HepG2 (cell line): ENCODE data around the gene PLIN5. TPM values are rescaled to one million over a fixed set of nuclear protein-coding genes. Genes with fewer than 3 reads are reported as not detected.
A peak's percentile ranks its signal among the peaks of the same experiment; 100 is the strongest.

Experiments used
- AHR ChIP-seq: IDR thresholded peaks from 2 replicates; pipeline ENCODE4 v1.6.1; 2018; ENCODE audit warnings: missing genetic modification reagents, missing compliant biosample characterization
- CREB1 ChIP-seq, 2 experiments: fragments of 450-650 bp in 1 of 2; IDR thresholded peaks; 2 replicates each; pipeline ENCODE4 v1.6.1; 2016 to 2017; ENCODE audit warnings: control low read depth in 1 of 2, mild to moderate bottlenecking in 1 of 2, missing compliant biosample characterization in 1 of 2, missing genetic modification characterization in 1 of 2
- KDM4B ChIP-seq: sonication (generic); formaldehyde crosslinking; IDR thresholded peaks from 2 replicates; pipeline ENCODE4 v1.4.0; 2020; ENCODE audit warnings: missing genetic modification reagents
- KMT2B ChIP-seq: IDR thresholded peaks from 2 replicates; pipeline ENCODE4 v1.6.1; 2016; ENCODE audit warnings: missing genetic modification reagents, missing compliant biosample characterization
- LBX2 ChIP-seq: sonication (generic); formaldehyde crosslinking; IDR thresholded peaks from 2 replicates; pipeline ENCODE4 v1.5.0; 2020; ENCODE audit warnings: missing genetic modification reagents, mild to moderate bottlenecking, borderline replicate concordance
- MAFF ChIP-seq: IDR thresholded peaks from 2 replicates; pipeline ENCODE4 v1.6.1; 2011; ENCODE audit warnings: low read depth, low read length, improper control_type of control experiment
- MEIS2 ChIP-seq: sonication (generic); formaldehyde crosslinking; IDR thresholded peaks from 2 replicates; pipeline ENCODE4 v1.9.0; 2021; ENCODE audit warnings: mild to moderate bottlenecking, missing genetic modification reagents
- MLXIP ChIP-seq: sonication (generic); formaldehyde crosslinking; IDR thresholded peaks from 2 replicates; pipeline ENCODE4 v1.9.0; 2021; ENCODE audit warnings: missing genetic modification reagents, borderline replicate concordance
- MXD3 ChIP-seq: IDR thresholded peaks from 2 replicates; pipeline ENCODE4 v1.6.1; 2016; ENCODE audit warnings: mild to moderate bottlenecking, missing biosample characterization, missing genetic modification reagents
- NFIB ChIP-seq: sonication (generic); formaldehyde crosslinking; IDR thresholded peaks from 2 replicates; pipeline ENCODE4 v1.9.0; 2021; ENCODE audit warnings: missing genetic modification reagents, mild to moderate bottlenecking, borderline replicate concordance
- NFYC ChIP-seq: IDR thresholded peaks from 2 replicates; pipeline ENCODE4 v1.6.1; 2016; ENCODE audit warnings: missing genetic modification reagents, missing compliant biosample characterization
- NR2C2 ChIP-seq: sonication (generic); formaldehyde crosslinking; IDR thresholded peaks from 2 replicates; pipeline ENCODE4 v1.4.0; 2020; ENCODE audit warnings: missing genetic modification reagents, mild to moderate bottlenecking, moderate library complexity, borderline replicate concordance
- NR3C1 ChIP-seq: sonication (generic); formaldehyde crosslinking; IDR thresholded peaks from 2 replicates; pipeline ENCODE4 v1.4.0; 2020; ENCODE audit warnings: missing genetic modification reagents
- RBM39 ChIP-seq: fragments of 200-400 bp; formaldehyde crosslinking; IDR thresholded peaks from one replicate; pipeline ENCODE4 v1.6.1; 2018; ENCODE audit warnings: antibody characterized with exemption, mild to moderate bottlenecking, low read depth, low read length; ENCODE audit not compliant: poor library complexity, severe bottlenecking
- SRY ChIP-seq: sonication (generic); formaldehyde crosslinking; IDR thresholded peaks from 2 replicates; pipeline ENCODE4 v1.8.0; 2022; ENCODE audit warnings: mild to moderate bottlenecking, missing genetic modification reagents
- STAT6 ChIP-seq: sonication (generic); formaldehyde crosslinking; IDR thresholded peaks from 2 replicates; pipeline ENCODE4 v1.4.0; 2020; ENCODE audit warnings: missing genetic modification reagents, mild to moderate bottlenecking, borderline replicate concordance
- TGIF2 ChIP-seq: IDR thresholded peaks from 2 replicates; pipeline ENCODE4 v1.6.1; 2016; ENCODE audit warnings: control low read depth, missing compliant biosample characterization
- TP53 ChIP-seq: sonication (generic); formaldehyde crosslinking; conservative IDR thresholded peaks from 2 replicates; pipeline ENCODE4 v1.4.0; 2020; ENCODE audit warnings: missing genetic modification reagents
- TRIM24 ChIP-seq: sonication (generic); formaldehyde crosslinking; IDR thresholded peaks from 2 replicates; pipeline ENCODE4 v1.8.0; 2022; ENCODE audit warnings: mild to moderate bottlenecking, missing genetic modification reagents
- U2AF2 ChIP-seq: fragments of 200-400 bp; formaldehyde crosslinking; IDR thresholded peaks from 2 replicates; pipeline ENCODE4 v1.6.1; 2017; ENCODE audit warnings: low read depth, mild to moderate bottlenecking, low read length
- ZNF367 ChIP-seq: sonication (generic); formaldehyde crosslinking; IDR thresholded peaks from 2 replicates; pipeline ENCODE4 v1.4.0; 2020; ENCODE audit warnings: missing genetic modification reagents, borderline replicate concordance
- ZNF446 ChIP-seq: sonication (generic); formaldehyde crosslinking; IDR thresholded peaks from 2 replicates; pipeline ENCODE4 v1.5.0; 2020; ENCODE audit warnings: mild to moderate bottlenecking, missing genetic modification reagents
- ZNF543 ChIP-seq: sonication (generic); formaldehyde crosslinking; IDR thresholded peaks from 2 replicates; pipeline ENCODE4 v1.4.0; 2020; ENCODE audit warnings: mild to moderate bottlenecking, missing genetic modification reagents
- ZNF672 ChIP-seq: sonication (generic); formaldehyde crosslinking; IDR thresholded peaks from 2 replicates; pipeline ENCODE4 v1.8.1; 2022; ENCODE audit warnings: missing genetic modification reagents
- ZNF7 ChIP-seq: IDR thresholded peaks from 2 replicates; pipeline ENCODE4 v1.6.1; 2016; ENCODE audit warnings: missing biosample characterization, missing genetic modification reagents
- polyA plus RNA-seq, 8 experiments: library from polyadenylated mRNA; depleted of rRNA in 3 of 8; stranded (reverse) in 7 of 8; unstranded in 1 of 8; fragments of >200 nt; fragmentation: Illumina TruSeq in 4 of 8; extraction: Trizol in 4 of 8; gene quantifications; 2 replicates each; pipeline versions ENCODE4 v1.2.1 to v1.2.3, GENCODE V29; 2011 to 2016; ENCODE audit warnings: low read depth in 4 of 8, missing spikeins in 1 of 8, mixed read lengths in 1 of 8; ENCODE audit not compliant: insufficient read depth in 1 of 8
- total RNA-seq, 5 experiments: library from RNA; depleted of rRNA; stranded (reverse); fragments of >200 nt; fragmentation: Illumina TruSeq; extraction: Trizol; gene quantifications; 2 replicates each; pipeline ENCODE4 v1.2.3, GENCODE V29; 2016; ENCODE audit warnings: low read depth in 1 of 5

Gene PLIN5
- total and polyA plus RNA-seq, 2 of the 13 experiments (the other 11 are each of a cell fraction or from before 2014, with no cell fraction given) = 1.8 to 4.8 TPM

- no peak for TF ChIP-seq TRIM24 (CRISPR knock-in tag)
- TF ChIP-seq NR3C1 (CRISPR knock-in tag) = no peak
- no peak for TF ChIP-seq SRY (CRISPR knock-in tag)
- TF ChIP-seq U2AF2 = no peak
- TF ChIP-seq NFIB = no peak
- TF ChIP-seq ZNF7 (CRISPR knock-in tag) = no peak
- no peak for TF ChIP-seq RBM39
- no peak for TF ChIP-seq MEIS2 (CRISPR knock-in tag)
- 0 out of 2 replicates have a peak, but pooled peaks have one; percentile 22 for TF ChIP-seq KMT2B (CRISPR knock-in tag)
- no peak for TF ChIP-seq CREB1 (IDR thresholded peaks at IDR 0.05)
- TF ChIP-seq CREB1 (CRISPR knock-in tag; IDR thresholded peaks at IDR 0.05) = no peak
- TF ChIP-seq ZNF446 (CRISPR knock-in tag) = no peak
- TF ChIP-seq MXD3 (CRISPR knock-in tag) = no peak
- no peak for TF ChIP-seq LBX2 (CRISPR knock-in tag)
- no peak for TF ChIP-seq NFYC
- no peak for TF ChIP-seq TP53 (CRISPR knock-in tag)
- 0 out of 2 replicates have a peak, but pooled peaks have one; percentile 27 for TF ChIP-seq NR2C2 (CRISPR knock-in tag)
- no peak for TF ChIP-seq MLXIP (CRISPR knock-in tag)
- no peak for TF ChIP-seq KDM4B
- TF ChIP-seq ZNF672 (CRISPR knock-in tag) = no peak
- no peak for TF ChIP-seq STAT6
- TF ChIP-seq TGIF2 (CRISPR knock-in tag) = no peak
- TF ChIP-seq MAFF = no peak
- TF ChIP-seq ZNF543 (CRISPR knock-in tag) = no peak
- no peak for TF ChIP-seq AHR (CRISPR knock-in tag)
- no peak for TF ChIP-seq ZNF367 (CRISPR knock-in tag)
Measured at GRCh38 chr19:4521170-4521887, 13.7 kb downstream of the PLIN5 start (continued).
